GM19397 (cell line): ENCODE measurements around the gene SRD5A1.
A peak's percentile ranks its signal among the peaks of the same experiment; 100 is the strongest.

Experiments used
- ATAC-seq: cut with Tn5 transposase; IDR thresholded peaks from one replicate; pipeline ENCODE4 v1.9.1; 2021; ENCODE audit warnings: mild to moderate bottlenecking, moderate library complexity; ENCODE audit not compliant: unreplicated experiment

The SRD5A1 gene

GRCh38 chr5:6632888-6633468 is at the start of gene SRD5A1, which contains the start of gene NSUN2:
Gene SRD5A1 (plus strand): TSS chr5:6633440. CDS start chr5:6633577, 137 bp downstream.
Gene NSUN2 (minus strand): TSS chr5:6633044. CDS start chr5:6632979, 65 bp downstream.
- ATAC-seq: peak; percentile 91

- no peak for ATAC-seq
These were observed 49.1 kb upstream of the SRD5A1 start for GRCh38 chr5:6584101-6584645.

- ATAC-seq: no peak
These were observed 48.5 kb upstream of the SRD5A1 start for GRCh38 chr5:6584727-6585126.

GRCh38 chr5:6585168-6585567 is 48.1 kb upstream of the SRD5A1 start:
- no peak for ATAC-seq

- no peak for ATAC-seq
These were observed 47.1 kb upstream of the SRD5A1 start for GRCh38 chr5:6585939-6586646.

GRCh38 chr5:6586647-6587042 is 46.6 kb upstream of the SRD5A1 start:
- no peak for ATAC-seq

GRCh38 chr5:6587171-6587570 is 46.1 kb upstream of the SRD5A1 start:
- ATAC-seq: no peak

- ATAC-seq: no peak
These were observed 42.7 kb upstream of the SRD5A1 start for GRCh38 chr5:6590581-6590980.

- ATAC-seq: no peak
These were observed 41.5 kb upstream of the SRD5A1 start for GRCh38 chr5:6591671-6592288.

- ATAC-seq: no peak
These were observed 40.6 kb upstream of the SRD5A1 start for GRCh38 chr5:6592601-6593000.

- ATAC-seq: no peak
These were observed 39.9 kb upstream of the SRD5A1 start for GRCh38 chr5:6593148-6594016.

GRCh38 chr5:6594066-6594465 is 39.2 kb upstream of the SRD5A1 start:
- no peak for ATAC-seq

- ATAC-seq: no peak
These were observed 37.8 kb upstream of the SRD5A1 start for GRCh38 chr5:6595405-6595804.

- no peak for ATAC-seq
These were observed 36.9 kb upstream of the SRD5A1 start for GRCh38 chr5:6596388-6596787.

- ATAC-seq: no peak
These were observed 35.7 kb upstream of the SRD5A1 start for GRCh38 chr5:6597557-6597956.

GRCh38 chr5:6598351-6598900 is 34.8 kb upstream of the SRD5A1 start:
- ATAC-seq: no peak

GRCh38 chr5:6599739-6600138 is 33.5 kb upstream of the SRD5A1 start:
- no peak for ATAC-seq

GRCh38 chr5:6601271-6601670 is 32.0 kb upstream of the SRD5A1 start:
- ATAC-seq: no peak

GRCh38 chr5:6601816-6602215 is 31.4 kb upstream of the SRD5A1 start:
- ATAC-seq: no peak

- ATAC-seq: no peak
These were observed 30.8 kb upstream of the SRD5A1 start for GRCh38 chr5:6602441-6602840.

GRCh38 chr5:6603643-6604042 is 29.6 kb upstream of the SRD5A1 start:
- no peak for ATAC-seq
